ENCODE data around the gene AVEN.

Gene AVEN

GRCh38 chr15:34049112-34049511, 10.1 kb upstream of the AVEN start:
- no peak overlapping the region for H3K27ac ChIP-seq
- TF ChIP-seq CTCF (conservative IDR thresholded peaks at IDR 0.05) (no peak), ZFX (IDR thresholded peaks at IDR 0.05) (no peak)

- H3K27ac ChIP-seq, result no peak overlapping the region
- no peak for TF ChIP-seq CTCF (conservative IDR thresholded peaks at IDR 0.05)
- no peak for TF ChIP-seq ZFX (IDR thresholded peaks at IDR 0.05)
These were observed 9.1 kb upstream of the AVEN start for GRCh38 chr15:34047893-34048775.

GRCh38 chr15:34046471-34047145, 7.6 kb upstream of the AVEN start:
- TF ChIP-seq ZFX (IDR thresholded peaks at IDR 0.05), result no peak
- no peak for TF ChIP-seq CTCF (conservative IDR thresholded peaks at IDR 0.05)
- no peak overlapping the region for H3K27ac ChIP-seq

GRCh38 chr15:34043813-34044212, 4.8 kb upstream of the AVEN start:
- TF ChIP-seq CTCF (conservative IDR thresholded peaks at IDR 0.05), result no peak
- no peak for TF ChIP-seq ZFX (IDR thresholded peaks at IDR 0.05)
- no peak overlapping the region for H3K27ac ChIP-seq

- H3K27ac ChIP-seq, result no peak overlapping the region
- TF ChIP-seq CTCF (conservative IDR thresholded peaks at IDR 0.05) (no peak), ZFX (IDR thresholded peaks at IDR 0.05) (no peak)
These were observed 4.4 kb upstream of the AVEN start for GRCh38 chr15:34043391-34043790.

- no peak for TF ChIP-seq CTCF (conservative IDR thresholded peaks at IDR 0.05)
- TF ChIP-seq ZFX (IDR thresholded peaks at IDR 0.05), result no peak
These were observed 748 bp upstream of the AVEN start for GRCh38 chr15:34039790-34040113.

More at GRCh38 chr15:34039790-34040113, 748 bp upstream of the AVEN start:
- H3K27ac ChIP-seq, result no peak overlapping the region; the same call in 1 of the 2 replicates
